Stomach (tissue), 9 donors: ENCODE data around the gene PTPRJ. TPM values are rescaled to one million over a fixed set of nuclear protein-coding genes. Genes with fewer than 3 reads are reported as not detected.

Source experiments
- DNase-seq, 2 donors: peaks; one replicate each; pipeline versions ENCODE4 v3.0.0 to v3.0.0-alpha.2; 2013 to 2019
- H3K27ac ChIP-seq, 5 donors: fragments of 200-600 bp in 4 of 5; sonication (generic) in 4 of 5; one replicate each; pipeline ENCODE4 v1.5.1; 2013 to 2019; ENCODE audit warnings: mild to moderate bottlenecking in 1 of 5, moderate library complexity in 1 of 5
- H3K27me3 ChIP-seq, 3 donors: fragments of 200-600 bp; sonication (generic); one replicate each; pipeline ENCODE4 v1.5.1; 2017 to 2019; ENCODE audit warnings: mixed run types in 1 of 3
- H3K36me3 ChIP-seq, 4 donors: fragments of 200-600 bp; sonication (generic); 1 replicate in 3 of 4; 2 replicates in 1 of 4; pipeline ENCODE4 v1.5.1; 2016 to 2019
- H3K4me1 ChIP-seq, 4 donors: fragments of 200-600 bp; sonication (generic); one replicate each; pipeline ENCODE4 v1.5.1; 2016 to 2019
- H3K4me3 ChIP-seq, 4 donors: fragments of 200-600 bp; sonication (generic) in 3 of 4; one replicate each; pipeline ENCODE4 v1.5.1; 2016 to 2019; ENCODE audit warnings: mild to moderate bottlenecking in 1 of 4
- H3K9me3 ChIP-seq, 4 donors: fragments of 200-600 bp; sonication (generic); one replicate each; pipeline ENCODE4 v1.5.1; 2016 to 2019
- CTCF ChIP-seq, 7 experiments: fragments of 450-650 bp in 4 of 7; fragments of 200-600 bp in 3 of 7; sonication (generic) in 3 of 7; IDR thresholded peaks; one replicate each; pipeline ENCODE4 v1.5.1; 2016 to 2019; ENCODE audit warnings: antibody characterized with exemption in 7 of 7, control low read depth in 2 of 7, mild to moderate bottlenecking in 1 of 7
- EP300 ChIP-seq: sonication (generic); formaldehyde crosslinking; IDR thresholded peaks from one replicate; pipeline ENCODE4 v1.6.1; 2017; ENCODE audit warnings: antibody characterized with exemption
- POLR2A ChIP-seq, 4 donors: fragments of 450-650 bp; IDR thresholded peaks; one replicate each; pipeline ENCODE4 v1.6.1; 2016; ENCODE audit warnings: antibody characterized with exemption in 4 of 4, control low read depth in 2 of 4, mild to moderate bottlenecking in 1 of 4, moderate library complexity in 1 of 4
- POLR2AphosphoS5 ChIP-seq, 3 donors: sonication (generic); formaldehyde crosslinking; IDR thresholded peaks; one replicate each; pipeline ENCODE4 v1.6.1; 2016; ENCODE audit warnings: antibody characterized with exemption in 3 of 3
- WGBS, 5 donors: extraction: QIAGEN DNeasy Blood & Tissue Kit in 3 of 5; methylation state at CpG; one replicate each; pipeline versions ENCODE4 v1.1.5 to v1.1.7; 2013 to 2018; 5-methylcytosine and 5-hydroxymethylcytosine counted together
- intact Hi-C: fragments of 100-400 bp; cut with DNase I; formaldehyde crosslinking; loops from one replicate; pipeline ENCODE4 v1.15.1; 2023; ENCODE audit warnings: low total_unique reads
- polyA plus RNA-seq, 3 donors: library from polyadenylated mRNA; stranded (reverse); fragments of 200-250 nt; gene quantifications; one replicate each; pipeline ENCODE4 v1.2.3, GENCODE V29; 2013
- total RNA-seq, 5 donors: library from RNA; depleted of rRNA; stranded (reverse); fragments of >200 nt; gene quantifications; one replicate each; pipeline versions ENCODE4 v1.1.0 to v1.2.3, GENCODE V29; 2014 to 2016
- donor health status: healthy with polysubstance abuse.
- donor health status: Bipolar disorder and iron deficiency.
- donor health status: healthy.

PTPRJ gene
- total and polyA plus RNA-seq, 8 donors = 2.6 to 351 (median 20.7) TPM

DNA sequence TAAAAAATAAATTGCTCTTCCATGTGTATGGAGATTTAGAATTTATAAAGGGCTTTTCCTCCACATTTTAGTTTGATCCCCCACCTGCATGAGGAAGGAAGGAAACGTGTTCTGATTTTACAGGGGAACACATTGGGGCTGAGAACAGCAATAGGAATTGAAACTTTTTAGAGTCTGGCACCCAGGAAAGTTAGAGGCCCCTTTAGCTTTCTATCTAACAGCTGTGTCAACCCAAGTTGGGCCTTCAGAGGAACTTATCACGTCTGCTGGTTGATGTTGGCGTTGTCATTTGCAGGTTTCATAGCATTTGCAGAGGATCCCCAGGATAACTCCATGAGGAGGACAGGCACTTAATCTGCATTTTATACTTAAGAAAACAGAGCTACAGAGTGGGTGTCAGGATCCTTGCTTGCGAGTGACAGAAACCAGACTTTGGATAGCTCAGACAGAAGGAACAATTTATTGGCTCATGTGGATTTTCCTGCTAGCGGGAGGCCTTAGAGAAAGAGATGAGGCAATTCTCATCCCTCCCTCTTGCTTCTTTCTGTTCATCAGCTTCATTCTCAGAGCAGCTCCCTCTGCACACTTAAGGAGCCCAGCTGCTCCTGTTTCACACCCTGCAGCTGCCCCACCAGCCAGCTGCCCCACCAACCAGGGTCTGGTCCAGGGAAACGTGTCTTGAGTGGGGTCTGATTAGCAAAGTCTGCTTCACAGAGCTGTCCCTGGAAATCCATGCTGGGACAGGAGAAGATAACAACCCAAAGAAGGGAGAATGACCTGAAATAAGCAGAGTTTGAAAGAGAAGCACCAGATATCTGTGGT is 143.8 kb downstream of the PTPRJ start:
- H3K4me3 ChIP-seq = no peak overlapping the region
- peaks cover 26 to 85% (median 67%) of the 10 kb centered on the region in 4 donors for H3K36me3 ChIP-seq
- intact Hi-C loops = no loop called here
- H3K9me3 ChIP-seq = no peaks in the 10 kb centered on the region
- no peak overlapping the region for H3K27ac ChIP-seq
- H3K4me1 ChIP-seq = no peaks in the 10 kb centered on the region
- TF ChIP-seq EP300 = no peak
- no peak for TF ChIP-seq CTCF (IDR thresholded peaks at IDR 0.05)
- TF ChIP-seq POLR2AphosphoS5 (IDR thresholded peaks at IDR 0.05) = no peak
- TF ChIP-seq POLR2A (IDR thresholded peaks at IDR 0.05) = no peak
- WGBS, 5 donors = 74 to 92% (median 89%) methylated on average over 6 of the region's 6 CpGs
- DNase-seq = peak in 1 of 2 donors; percentile 43
- no peaks in the 10 kb centered on the region for H3K27me3 ChIP-seq

DNA sequence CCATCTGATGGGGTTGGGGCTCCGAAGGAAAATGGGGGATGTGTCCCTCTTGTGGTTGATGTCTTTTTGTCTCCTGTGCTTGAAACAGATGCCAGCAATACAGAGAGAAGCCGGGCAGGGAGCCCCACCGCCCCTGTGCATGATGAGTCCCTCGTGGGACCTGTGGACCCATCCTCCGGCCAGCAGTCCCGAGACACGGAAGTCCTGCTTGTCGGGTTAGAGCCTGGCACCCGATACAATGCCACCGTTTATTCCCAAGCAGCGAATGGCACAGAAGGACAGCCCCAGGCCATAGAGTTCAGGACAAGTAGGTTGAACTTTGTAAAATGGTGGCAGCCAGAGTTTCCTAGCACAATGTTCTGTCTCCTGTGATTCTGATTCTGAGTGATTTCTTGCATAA is 144.5 kb downstream of the PTPRJ start:
- 87 to 96% (median 91%) methylated on average over 11 of the region's 11 CpGs for WGBS, 5 donors
- no peak overlapping the region for H3K27ac ChIP-seq
- no peak for TF ChIP-seq POLR2A (IDR thresholded peaks at IDR 0.05)
- TF ChIP-seq CTCF (IDR thresholded peaks at IDR 0.05) = no peak

GRCh38 chr11:48125866-48126265 is 145.5 kb downstream of the PTPRJ start:
- DNase-seq = no peak
- Histone ChIP-seq H3K4me3 (no peak overlapping the region), H3K4me1 (no peaks in the 10 kb centered on the region), H3K27me3 (no peaks in the 10 kb centered on the region), H3K36me3 (peaks cover 26 to 95% (median 80%) of the 10 kb centered on the region in 4 donors), H3K9me3 (no peaks in the 10 kb centered on the region), H3K27ac (no peak overlapping the region)
- no peak for TF ChIP-seq CTCF (IDR thresholded peaks at IDR 0.05)
- TF ChIP-seq EP300 = no peak
- no peak for TF ChIP-seq POLR2AphosphoS5 (IDR thresholded peaks at IDR 0.05)
- TF ChIP-seq POLR2A (IDR thresholded peaks at IDR 0.05) = no peak
- WGBS, 5 donors = 85 to 97% (median 95%) methylated on average over 6 of the region's 6 CpGs
- intact Hi-C loops = no loop called here

More for the DNA sequence above, 144.5 kb downstream of the PTPRJ start:
- no peaks in the 10 kb centered on the region for H3K27me3 ChIP-seq
- intact Hi-C loops = no loop called here
- H3K4me1 ChIP-seq = no peaks in the 10 kb centered on the region
- peaks cover 26 to 90% (median 73%) of the 10 kb centered on the region in 4 donors for H3K36me3 ChIP-seq
- no peak overlapping the region for H3K4me3 ChIP-seq
- no peaks in the 10 kb centered on the region for H3K9me3 ChIP-seq
- no peak for DNase-seq

DNA sequence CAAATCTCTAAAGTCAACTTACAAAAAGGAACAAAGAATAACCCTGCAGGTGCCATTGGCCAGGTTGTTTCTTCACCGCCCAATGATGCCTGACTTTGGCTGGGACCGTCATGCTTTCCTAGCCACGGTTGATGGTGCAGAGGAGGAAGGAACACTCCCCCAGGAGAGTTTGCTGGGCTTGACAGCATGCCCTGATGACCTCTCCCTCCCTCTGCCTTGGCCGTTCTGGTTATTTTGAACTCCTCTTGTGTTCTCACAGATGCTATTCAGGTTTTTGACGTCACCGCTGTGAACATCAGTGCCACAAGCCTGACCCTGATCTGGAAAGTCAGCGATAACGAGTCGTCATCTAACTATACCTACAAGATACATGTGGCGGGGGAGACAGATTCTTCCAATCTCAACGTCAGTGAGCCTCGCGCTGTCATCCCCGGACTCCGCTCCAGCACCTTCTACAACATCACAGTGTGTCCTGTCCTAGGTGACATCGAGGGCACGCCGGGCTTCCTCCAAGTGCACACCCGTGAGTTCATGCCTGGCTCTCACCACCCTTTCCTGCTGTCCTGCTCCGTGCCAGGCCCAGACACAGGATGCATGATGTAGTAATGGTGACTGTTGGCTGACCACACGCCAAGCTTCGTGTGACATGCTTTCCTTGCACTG is 147.3 kb downstream of the PTPRJ start:
- WGBS, 5 donors = 86 to 92% (median 91%) methylated on average over 22 of the region's 22 CpGs
- Histone ChIP-seq H3K9me3 (no peaks in the 10 kb centered on the region), H3K4me1 (no peaks in the 10 kb centered on the region), H3K36me3 (peaks cover 26 to 94% (median 84%) of the 10 kb centered on the region in 4 donors), H3K27ac (no peak overlapping the region), H3K27me3 (no peaks in the 10 kb centered on the region), H3K4me3 (no peak overlapping the region)
- TF ChIP-seq POLR2AphosphoS5 (IDR thresholded peaks at IDR 0.05) = no peak
- no peak for TF ChIP-seq CTCF (IDR thresholded peaks at IDR 0.05)
- TF ChIP-seq POLR2A (IDR thresholded peaks at IDR 0.05) = no peak
- TF ChIP-seq EP300 = no peak
- intact Hi-C loops = no loop called here
- no peak for DNase-seq
